ENCODE measurements around the gene SNAI3.

Gene SNAI3

DNA sequence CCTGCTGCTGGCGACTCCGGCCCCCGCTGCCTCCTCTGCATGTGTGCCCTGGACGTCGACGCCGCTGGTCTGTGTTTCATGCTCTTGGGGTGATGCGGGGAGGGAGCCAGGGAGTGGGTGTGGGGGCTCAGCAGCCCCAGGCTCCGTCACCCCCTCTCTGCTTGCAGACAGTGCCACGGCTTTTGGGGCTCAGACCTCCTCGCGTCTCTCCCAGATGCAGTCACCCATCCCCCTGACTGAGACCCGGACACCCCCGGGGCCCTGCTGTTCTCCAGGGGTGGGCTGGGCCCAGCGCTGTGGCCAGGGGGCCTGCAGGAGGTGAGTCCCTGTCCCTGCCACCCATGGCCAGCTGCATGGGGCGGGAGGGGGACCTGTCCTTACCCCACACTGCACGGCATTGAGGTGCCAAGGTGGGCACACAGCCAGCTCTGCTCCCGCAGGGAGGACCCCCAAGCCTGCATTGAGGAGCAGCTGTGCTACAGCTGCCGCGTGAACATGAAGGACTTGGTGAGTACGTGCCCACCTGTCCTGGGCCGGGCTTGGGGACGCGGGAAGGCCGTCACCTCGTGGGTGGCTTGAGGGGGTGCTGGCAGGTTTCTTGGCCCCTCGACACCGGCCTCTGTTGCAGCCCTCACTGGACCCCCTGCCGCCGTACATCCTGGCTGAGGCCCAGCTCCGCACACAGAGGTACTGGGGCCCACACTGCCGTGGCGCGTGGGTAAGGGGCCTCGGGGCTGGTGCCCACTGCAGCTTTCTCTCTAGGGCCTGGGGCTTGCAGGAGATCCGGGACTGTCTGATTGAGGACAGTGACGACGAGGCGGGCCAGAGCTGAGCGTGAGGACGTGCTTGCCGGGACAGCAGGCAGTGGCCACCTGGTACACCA is 28.4 kb upstream of the SNAI3 start:
- Mint-ChIP-seq H3K4me1 (ENCODE audit: low read depth) (peaks cover 3% of the 10 kb centered on the region), H3K4me3 (no peak overlapping the region), H3K27me3 (no peaks in the 10 kb centered on the region), H3K27ac (no peak overlapping the region), H3K9me3 (ENCODE audit: low read depth) (no peaks in the 10 kb centered on the region), H3K36me3 (no peaks in the 10 kb centered on the region)

DNA sequence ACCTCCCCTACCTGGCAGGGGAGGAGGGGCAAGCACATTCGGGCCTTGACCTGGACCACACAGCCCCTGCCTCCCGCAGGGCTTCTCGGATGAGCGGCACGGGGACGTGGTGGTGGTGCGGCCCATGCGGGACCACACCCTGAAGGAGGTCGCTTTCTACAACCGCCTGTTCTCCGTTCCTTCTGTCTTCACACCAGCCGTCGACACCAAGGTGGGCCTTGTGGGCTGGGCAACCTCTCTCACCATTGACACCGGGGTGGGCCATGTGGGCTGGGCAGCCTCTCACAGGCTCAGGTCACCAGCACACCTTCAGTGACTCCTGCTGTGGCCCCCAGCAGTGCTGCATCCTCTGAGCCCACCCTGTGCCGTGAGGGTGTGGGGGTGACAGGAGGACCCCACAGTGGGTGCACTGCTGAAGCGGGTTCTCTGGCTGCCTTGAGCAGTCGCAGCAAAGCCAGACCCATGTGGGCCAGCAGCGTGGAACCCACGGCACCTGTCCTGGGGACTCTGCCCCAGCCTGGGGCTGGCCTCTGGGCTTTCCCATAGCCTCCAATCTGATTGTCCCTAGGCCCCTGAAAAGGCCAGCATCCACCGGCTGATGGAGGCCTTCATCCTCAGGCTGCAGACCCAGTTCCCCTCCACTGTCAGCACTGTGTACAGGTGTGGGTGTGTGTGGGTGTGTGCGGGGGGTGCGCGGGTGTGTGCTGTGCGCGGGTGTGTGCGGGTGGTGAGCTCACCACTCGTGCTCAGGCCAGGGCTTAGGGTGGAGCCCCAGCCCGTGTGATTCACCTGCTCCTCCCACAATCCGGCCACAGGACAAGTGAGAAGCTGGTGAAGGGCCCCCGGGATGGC is 27.5 kb upstream of the SNAI3 start:
- Mint-ChIP-seq H3K36me3 (no peaks in the 10 kb centered on the region), H3K27me3 (no peaks in the 10 kb centered on the region), H3K4me3 (no peak overlapping the region), H3K9me3 (ENCODE audit: low read depth) (no peaks in the 10 kb centered on the region), H3K4me1 (ENCODE audit: low read depth) (peaks cover 3% of the 10 kb centered on the region), H3K27ac (no peak overlapping the region)

DNA sequence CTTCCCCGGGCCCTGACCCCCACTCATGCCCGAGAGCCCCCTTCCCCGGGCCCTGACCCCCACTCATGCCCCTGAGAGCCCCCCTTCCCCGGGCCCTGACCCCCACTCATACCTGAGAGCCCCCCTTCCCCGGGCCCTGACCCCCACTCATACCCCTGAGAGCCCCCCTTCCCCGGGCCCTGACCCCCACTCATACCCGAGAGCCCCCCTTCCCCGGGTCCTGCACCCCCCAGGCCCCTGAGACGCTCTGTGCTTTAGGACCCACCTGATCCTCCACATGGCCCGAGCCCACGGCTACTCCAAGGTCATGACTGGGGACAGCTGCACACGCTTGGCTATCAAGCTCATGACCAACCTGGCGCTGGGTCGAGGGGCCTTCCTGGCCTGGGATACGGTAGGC is 26.7 kb upstream of the SNAI3 start:
- Mint-ChIP-seq H3K4me3 (no peak overlapping the region), H3K4me1 (ENCODE audit: low read depth) (peaks cover 3% of the 10 kb centered on the region), H3K36me3 (no peaks in the 10 kb centered on the region), H3K27me3 (no peaks in the 10 kb centered on the region), H3K27ac (no peak overlapping the region), H3K9me3 (ENCODE audit: low read depth) (no peaks in the 10 kb centered on the region)

DNA sequence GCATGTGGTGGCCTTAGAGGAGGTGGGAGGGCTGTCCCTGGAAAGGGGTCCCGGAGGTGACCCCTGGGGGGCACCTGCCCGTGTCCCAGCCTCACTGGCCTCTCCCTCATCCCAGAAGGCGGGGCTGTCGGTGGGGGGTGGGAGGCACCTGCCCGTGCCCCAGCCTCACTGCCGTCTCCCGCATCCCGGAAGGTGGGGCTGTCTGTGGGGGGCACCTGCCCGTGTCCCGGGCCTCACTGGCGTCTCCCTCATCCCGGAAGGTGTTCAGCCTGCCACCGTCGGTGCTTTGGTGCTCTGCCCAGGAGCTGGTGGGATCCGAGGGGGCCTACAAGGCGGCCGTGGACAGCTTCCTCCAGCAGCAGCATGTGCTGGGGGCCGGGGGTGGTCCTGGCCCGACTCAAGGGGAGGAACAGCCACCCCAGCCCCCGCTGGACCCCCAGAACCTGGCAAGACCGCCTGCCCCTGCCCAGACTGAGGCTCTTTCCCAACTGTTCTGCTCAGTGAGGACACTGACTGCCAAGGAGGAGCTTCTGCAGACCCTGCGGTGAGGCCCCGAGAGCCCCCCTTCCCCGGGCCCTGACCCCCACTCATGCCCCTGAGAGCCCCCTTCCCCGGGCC is 26.2 kb upstream of the SNAI3 start:
- no peaks in the 10 kb centered on the region for H3K9me3 Mint-ChIP-seq (ENCODE audit: low read depth)
- H3K4me1 Mint-ChIP-seq (ENCODE audit: low read depth): peaks cover 4% of the 10 kb centered on the region
- H3K27me3 Mint-ChIP-seq: no peaks in the 10 kb centered on the region
- H3K27ac Mint-ChIP-seq: no peak overlapping the region
- H3K36me3 Mint-ChIP-seq: no peaks in the 10 kb centered on the region
- H3K4me3 Mint-ChIP-seq: no peak overlapping the region

DNA sequence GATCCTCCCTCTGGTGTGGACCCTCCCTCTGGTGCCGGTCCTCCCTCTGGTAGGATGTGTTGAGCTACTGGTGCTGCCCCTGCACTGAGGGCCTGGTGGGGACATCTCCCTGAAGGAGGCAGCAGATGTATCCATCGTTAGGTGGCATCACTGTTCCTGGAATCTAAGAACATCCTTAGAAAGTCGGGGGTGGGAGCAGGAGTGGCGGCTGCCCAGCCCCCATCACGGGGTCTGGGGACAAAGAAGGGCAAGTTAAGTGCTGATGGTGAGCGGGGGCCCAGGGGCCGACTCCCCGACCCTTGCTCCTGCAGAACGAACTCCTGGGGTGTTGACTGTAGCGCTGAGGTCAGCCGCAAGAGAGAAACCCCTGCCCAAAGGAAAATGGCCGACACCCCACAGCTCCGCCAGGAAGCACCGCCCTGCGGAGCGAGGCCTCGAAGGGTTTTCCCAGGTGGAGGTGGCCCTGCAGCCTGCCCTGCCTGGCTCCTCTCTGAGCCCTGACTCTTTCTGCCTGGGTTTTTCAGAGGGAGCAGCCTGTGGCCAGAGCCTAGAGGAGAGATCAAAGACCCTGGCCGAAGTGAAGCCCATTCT is 25.5 kb upstream of the SNAI3 start:
- H3K27me3 Mint-ChIP-seq: no peaks in the 10 kb centered on the region
- H3K27ac Mint-ChIP-seq: no peak overlapping the region
- no peak overlapping the region for H3K4me3 Mint-ChIP-seq
- H3K4me1 Mint-ChIP-seq (ENCODE audit: low read depth): peaks cover 10% of the 10 kb centered on the region
- no peaks in the 10 kb centered on the region for H3K36me3 Mint-ChIP-seq
- H3K9me3 Mint-ChIP-seq (ENCODE audit: low read depth): no peaks in the 10 kb centered on the region

DNA sequence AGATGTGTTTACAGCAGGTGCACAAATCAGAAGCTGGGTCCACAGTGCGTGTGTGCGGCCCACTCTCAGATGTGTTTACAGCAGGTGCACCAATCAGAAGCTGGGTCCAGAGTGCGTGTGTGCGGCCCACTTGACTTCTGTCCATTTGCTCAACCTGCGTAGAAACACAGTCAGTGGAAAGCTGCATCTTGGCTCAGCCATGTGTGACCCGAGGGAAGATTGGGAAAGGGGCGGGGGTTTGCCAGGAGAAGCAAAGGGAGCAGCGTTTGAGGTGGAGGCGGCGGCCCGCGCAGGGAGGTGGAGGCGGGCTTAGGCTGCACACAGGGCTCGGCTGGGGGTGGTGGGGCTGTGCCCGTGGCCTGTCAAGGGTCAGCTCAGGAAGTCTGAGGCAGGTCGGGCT is 24.2 kb upstream of the SNAI3 start:
- H3K27me3 Mint-ChIP-seq: no peaks in the 10 kb centered on the region
- H3K4me3 Mint-ChIP-seq: no peak overlapping the region
- H3K36me3 Mint-ChIP-seq: no peaks in the 10 kb centered on the region
- peaks cover 10% of the 10 kb centered on the region for H3K4me1 Mint-ChIP-seq (ENCODE audit: low read depth)
- H3K27ac Mint-ChIP-seq: no peak overlapping the region
- no peaks in the 10 kb centered on the region for H3K9me3 Mint-ChIP-seq (ENCODE audit: low read depth)

DNA sequence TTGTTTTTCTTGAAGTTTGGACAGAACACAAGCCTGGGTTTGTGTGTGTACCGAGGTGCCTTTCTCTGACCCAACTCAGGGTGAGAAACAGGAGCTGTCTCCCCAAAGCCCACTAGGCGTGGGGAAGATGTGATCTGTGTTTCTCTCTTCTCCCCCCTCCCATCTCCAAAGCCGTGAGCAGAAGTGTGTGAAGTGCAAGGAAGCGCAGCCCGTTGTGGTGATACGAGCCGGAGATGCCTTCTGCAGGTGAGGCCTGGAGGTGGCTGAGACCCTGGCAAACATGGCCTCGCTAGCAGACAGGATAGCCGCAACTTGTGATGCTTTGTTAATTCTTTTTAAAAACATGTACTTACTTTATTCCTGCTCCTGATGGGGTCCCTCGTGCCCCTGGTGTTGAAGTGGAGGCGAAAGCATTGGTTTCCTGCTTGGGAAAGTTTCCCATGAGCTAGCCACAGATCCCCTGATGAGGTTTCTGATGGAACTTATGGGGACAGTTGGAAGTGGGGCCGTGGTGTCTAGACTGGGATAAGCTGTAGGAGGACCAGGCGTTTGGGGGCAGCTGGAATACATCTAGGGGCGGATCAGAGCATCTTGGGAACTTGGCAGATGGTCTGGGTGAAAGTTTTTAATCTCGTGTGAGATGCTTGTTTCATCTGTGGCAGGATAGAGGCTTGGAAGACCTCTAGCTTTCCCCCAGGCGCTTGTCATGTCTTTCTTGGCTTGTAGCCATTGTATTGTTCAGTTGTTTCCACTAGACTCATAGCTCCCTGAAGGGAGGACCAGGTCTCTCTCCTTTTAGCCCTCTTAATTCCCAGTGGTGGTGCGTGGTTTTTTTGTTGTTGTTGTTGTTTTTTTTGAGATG is 20.9 kb upstream of the SNAI3 start:
- Mint-ChIP-seq H3K36me3 (no peaks in the 10 kb centered on the region), H3K4me1 (ENCODE audit: low read depth) (peaks cover 36% of the 10 kb centered on the region), H3K9me3 (ENCODE audit: low read depth) (no peaks in the 10 kb centered on the region), H3K27me3 (no peaks in the 10 kb centered on the region), H3K4me3 (peak overlapping the region; percentile 92), H3K27ac (peak overlapping the region; percentile 43)

DNA sequence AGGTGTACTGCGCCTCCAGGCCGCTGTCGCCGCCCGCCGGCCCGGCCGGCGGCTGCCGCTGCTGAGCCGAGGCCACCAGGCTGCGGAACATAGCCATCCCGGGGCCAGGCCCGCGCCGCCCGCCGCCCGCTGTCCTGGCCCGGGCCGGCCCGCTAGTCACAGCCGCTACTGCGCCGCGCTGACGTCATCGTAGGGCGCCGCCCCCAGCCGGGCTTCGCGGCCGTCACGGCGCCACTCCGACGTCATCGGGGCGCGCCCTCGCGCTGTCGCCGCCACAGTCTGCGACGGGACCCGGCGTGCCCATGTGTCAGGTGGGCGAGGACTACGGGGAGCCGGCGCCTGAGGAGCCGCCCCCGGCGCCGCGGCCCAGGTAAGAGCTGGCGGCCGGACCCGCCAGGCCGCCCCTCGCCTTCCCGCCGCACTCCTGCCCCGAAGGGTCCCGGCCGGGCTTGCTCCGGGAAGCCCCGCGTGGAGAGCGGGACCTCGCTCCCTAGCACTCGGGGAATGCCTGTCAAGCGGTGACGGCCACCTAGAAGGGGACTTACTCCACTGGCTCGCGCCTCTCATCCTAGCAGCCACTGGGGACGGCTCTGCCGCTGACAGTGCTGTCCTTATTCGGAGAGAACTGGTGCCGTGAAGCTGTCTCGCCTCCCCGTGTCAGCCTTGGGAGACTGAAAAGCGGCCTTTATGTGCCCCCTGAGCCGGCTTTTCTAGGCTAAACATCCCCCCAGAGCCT is 20.1 kb upstream of the SNAI3 start, which contains the start of the genes CTU2 and RNF166:
Gene CTU2, plus strand, starts transcription at position 275 of the 736 bp plus-strand sequence. Its CDS starts 28 bp downstream, at position 303.
Gene RNF166, minus strand, starts transcription at position 180 of the 736 bp plus-strand sequence. Its CDS starts 83 bp downstream, at position 97.
- Mint-ChIP-seq H3K27ac (peak within 1 kb of the TSS; percentile 94), H3K4me3 (peak within 1 kb of the TSS; percentile 94), H3K9me3 (ENCODE audit: low read depth) (no peaks in the 10 kb centered on the region), H3K4me1 (ENCODE audit: low read depth) (peaks cover 43% of the 10 kb centered on the region), H3K27me3 (no peaks in the 10 kb centered on the region), H3K36me3 (no peaks in the 10 kb centered on the region)

DNA sequence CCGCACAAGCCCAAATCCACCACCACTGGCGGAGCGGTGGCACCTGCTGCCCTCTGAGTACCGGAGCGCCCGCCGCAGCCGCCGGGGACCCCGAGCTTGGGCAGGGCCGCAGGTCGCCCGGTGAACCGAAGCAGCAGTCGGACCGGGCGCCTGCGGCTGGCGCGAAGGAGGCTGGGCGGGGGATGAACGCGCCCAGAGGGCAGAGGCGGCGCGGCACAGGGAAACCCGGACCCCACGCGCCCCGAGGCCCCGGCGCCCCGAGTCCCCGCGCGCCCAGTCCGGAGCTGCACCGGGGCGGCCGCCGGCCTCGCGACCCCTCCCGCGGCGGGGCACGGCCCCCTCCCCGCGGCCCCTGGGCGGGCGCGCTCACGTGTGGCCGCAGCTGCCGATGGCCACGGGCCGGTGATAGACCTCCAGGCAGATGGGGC is 19.5 kb upstream of the SNAI3 start:
- Mint-ChIP-seq H3K4me1 (ENCODE audit: low read depth) (peaks cover 43% of the 10 kb centered on the region), H3K27me3 (no peaks in the 10 kb centered on the region), H3K4me3 (peak overlapping the region; percentile 94), H3K9me3 (ENCODE audit: low read depth) (no peaks in the 10 kb centered on the region), H3K36me3 (no peaks in the 10 kb centered on the region), H3K27ac (peak overlapping the region; percentile 94)

DNA sequence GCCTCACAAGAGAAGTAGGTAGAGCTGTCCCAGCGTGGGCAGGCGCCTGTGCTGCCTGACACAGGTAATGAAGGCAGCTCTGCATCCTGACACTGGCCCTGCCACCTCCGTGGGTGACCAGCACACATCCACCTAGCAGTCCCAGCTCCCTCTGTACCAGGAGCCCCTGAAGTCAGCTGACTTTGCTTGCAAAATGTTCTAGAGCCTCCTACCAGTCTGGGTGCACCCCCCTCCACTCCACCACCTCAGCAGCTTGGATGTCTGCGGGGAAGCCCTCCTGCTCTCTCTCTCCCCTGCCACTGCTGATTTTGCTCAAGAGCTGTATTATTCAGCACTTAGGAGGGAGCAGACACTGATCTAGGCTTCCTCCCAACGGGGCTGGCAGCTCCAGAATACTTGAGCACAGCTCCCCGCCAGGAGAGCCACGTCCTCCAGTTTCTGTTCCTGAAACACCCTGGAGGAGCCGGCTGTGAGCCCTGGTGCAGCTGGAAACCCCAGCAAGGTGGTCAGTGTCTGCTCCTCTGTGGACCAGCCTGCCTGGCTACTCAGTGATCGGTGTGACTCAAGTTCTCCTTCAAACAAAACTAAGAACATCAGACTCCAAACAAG is 18.9 kb upstream of the SNAI3 start:
- no peaks in the 10 kb centered on the region for H3K36me3 Mint-ChIP-seq
- H3K4me1 Mint-ChIP-seq (ENCODE audit: low read depth): peaks cover 45% of the 10 kb centered on the region
- H3K27ac Mint-ChIP-seq: peak overlapping the region; percentile 94
- no peaks in the 10 kb centered on the region for H3K27me3 Mint-ChIP-seq
- no peaks in the 10 kb centered on the region for H3K9me3 Mint-ChIP-seq (ENCODE audit: low read depth)
- peak overlapping the region; percentile 94 for H3K4me3 Mint-ChIP-seq

DNA sequence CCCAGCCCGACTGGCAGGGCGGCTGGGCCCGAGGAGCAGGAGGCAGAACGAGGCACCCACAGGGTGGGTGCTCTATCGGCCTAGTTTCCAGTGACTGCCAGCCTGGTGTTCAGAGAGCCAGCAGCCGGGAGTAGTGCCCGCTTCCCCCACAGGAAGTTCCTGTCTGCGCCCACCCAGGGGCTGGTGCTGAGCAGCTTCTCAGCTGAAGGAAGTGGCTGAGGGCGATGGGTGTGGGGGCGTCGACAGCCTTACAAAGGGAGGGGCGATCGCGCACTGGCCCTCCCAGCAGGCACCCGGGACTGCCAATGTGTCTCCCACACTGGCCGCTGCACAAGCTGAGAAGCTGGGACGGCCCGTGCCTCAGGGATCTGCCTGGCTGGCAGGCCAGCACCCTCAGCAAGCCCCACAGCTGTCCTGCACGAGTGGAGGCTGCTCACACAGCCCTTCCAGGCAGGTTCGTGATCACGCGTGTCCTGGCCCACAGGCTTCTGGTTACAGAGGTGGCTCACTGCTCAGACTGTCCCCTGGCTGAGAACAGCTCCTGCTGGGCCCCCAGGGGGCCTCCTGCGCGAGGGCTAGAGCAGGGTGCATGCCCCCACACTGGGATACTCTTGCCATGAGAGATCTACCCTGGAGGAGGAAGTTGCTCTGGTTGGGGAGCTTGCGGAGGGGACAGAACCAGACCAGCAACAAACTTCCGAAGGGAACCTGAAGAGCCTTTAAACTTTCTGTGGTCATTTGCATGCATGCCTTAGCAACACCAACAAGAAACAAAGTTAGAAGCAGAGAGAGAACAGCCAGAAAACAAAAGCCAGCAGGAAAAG is 17.4 kb upstream of the SNAI3 start:
- Mint-ChIP-seq H3K27ac (peak overlapping the region; percentile 94), H3K4me1 (ENCODE audit: low read depth) (peaks cover 52% of the 10 kb centered on the region), H3K36me3 (no peaks in the 10 kb centered on the region), H3K9me3 (ENCODE audit: low read depth) (no peaks in the 10 kb centered on the region), H3K4me3 (peak overlapping the region; percentile 94), H3K27me3 (no peaks in the 10 kb centered on the region)

DNA sequence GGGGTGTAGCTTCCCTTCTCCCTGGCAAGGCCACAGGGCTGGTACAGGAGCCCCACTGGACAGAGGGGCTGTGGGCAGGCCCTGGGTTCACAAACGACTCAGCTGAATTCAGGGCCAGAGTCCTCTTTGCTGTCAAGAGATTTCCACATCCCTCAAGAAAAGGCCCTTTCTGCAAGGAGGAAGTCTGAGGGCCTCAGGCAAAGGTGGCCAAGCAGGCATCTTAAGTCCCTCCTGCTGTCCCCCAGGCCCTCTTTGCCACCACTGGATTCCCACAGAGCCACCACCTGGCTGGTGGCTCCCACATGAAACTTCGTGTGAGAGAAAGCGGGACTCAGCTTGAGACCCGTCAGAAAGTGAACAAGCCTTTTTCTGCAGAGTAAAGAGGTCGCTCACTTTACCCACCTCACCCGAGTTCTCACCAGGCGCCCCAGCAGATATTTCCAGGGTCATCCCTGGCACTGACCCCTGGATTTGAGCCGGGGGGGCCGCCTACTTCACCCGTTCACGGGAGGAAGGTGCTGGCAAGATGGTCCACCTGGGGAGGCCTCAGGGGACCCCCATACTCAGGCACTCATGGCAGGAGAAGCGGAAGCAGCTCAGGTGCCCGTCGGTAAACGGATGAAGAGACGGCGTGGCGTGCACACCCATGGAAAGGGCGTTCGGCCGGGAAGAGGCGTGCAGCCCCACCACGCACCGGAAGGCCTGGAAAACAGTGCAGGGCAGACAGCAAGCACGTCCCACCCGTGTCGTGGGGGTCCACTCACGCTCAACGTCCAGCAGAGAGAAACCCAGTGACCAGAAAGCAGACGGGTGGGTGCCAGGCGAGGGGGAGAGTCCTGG is 16.3 kb upstream of the SNAI3 start:
- H3K27me3 Mint-ChIP-seq: no peaks in the 10 kb centered on the region
- H3K4me3 Mint-ChIP-seq: peak overlapping the region; percentile 94
- no peaks in the 10 kb centered on the region for H3K36me3 Mint-ChIP-seq
- H3K27ac Mint-ChIP-seq: peak overlapping the region; percentile 94
- H3K4me1 Mint-ChIP-seq (ENCODE audit: low read depth): peaks cover 60% of the 10 kb centered on the region
- no peaks in the 10 kb centered on the region for H3K9me3 Mint-ChIP-seq (ENCODE audit: low read depth)
